Measurements from ENCODE around the gene LRRC31.

- TF ChIP-seq FOXM1 (IDR thresholded peaks at IDR 0.05; ENCODE audit: borderline replicate concordance) (no peak), FOXK2 (IDR thresholded peaks at IDR 0.05) (no peak), ELF4 (IDR thresholded peaks at IDR 0.05) (no peak), BHLHE40 (IDR thresholded peaks at IDR 0.05; ENCODE audit: borderline replicate concordance) (no peak), NFRKB (IDR thresholded peaks at IDR 0.05) (no peak), SUZ12 (IDR thresholded peaks at IDR 0.05) (no peak), TARDBP (IDR thresholded peaks at IDR 0.05) (no peak), PKNOX1 (IDR thresholded peaks at IDR 0.05) (no peak), SP1 (IDR thresholded peaks at IDR 0.05) (no peak), LEF1 (IDR thresholded peaks at IDR 0.05; ENCODE audit: borderline replicate concordance) (no peak), L3MBTL2 (conservative IDR thresholded peaks at IDR 0.05) (no peak), ZNF384 (IDR thresholded peaks at IDR 0.05) (no peak)
These were observed at the start of gene LRRC31 for GRCh38 chr3:169869484-169870220.

Data from HEK293T (cell line).